CD4-positive, alpha-beta T cell (primary cell): Measurements from ENCODE around the gene IQGAP2. TPM values are rescaled to one million over a fixed set of nuclear protein-coding genes. Genes with fewer than 3 reads are reported as not detected.

Experiments
- ATAC-seq: fragments of 200-7000 bp; cut with Tn5 transposase; one replicate; pipeline ENCODE4 v1.10.0; 2022; ENCODE audit warnings: mild to moderate bottlenecking; ENCODE audit not compliant: poor library complexity
- CTCF ChIA-PET: fragments of 350-600 bp; sonication (Branson Sonifier 250); formaldehyde crosslinking; loops from one replicate; lab custom pipeline; 2021; ENCODE audit warnings: antibody characterized with exemption, inconsistent platforms; lab: Charles Lee
- POLR2A ChIA-PET: fragments of 350-600 bp; sonication (Branson Sonifier 250); formaldehyde crosslinking; loops from one replicate; lab custom pipeline; 2021; ENCODE audit warnings: antibody characterized with exemption, inconsistent platforms; lab: Charles Lee
- DNase-seq, 14 experiments: peaks; one replicate each; pipeline ENCODE4 v3.0.0-alpha.2; 2013 to 2020; ENCODE audit warnings: mixed read lengths in 2 of 14
- H3K27ac ChIP-seq, 2 donors: one replicate each; pipeline versions ENCODE4 v1.5.1 to v1.7.0; 2013; ENCODE audit warnings: low read length in 2 of 2, low read depth in 1 of 2, mild to moderate bottlenecking in 1 of 2
- H3K27me3 ChIP-seq, 2 experiments: 1 replicate in 1 of 2; 2 replicates in 1 of 2; pipeline versions ENCODE4 v1.6.1 to v1.7.0; 2013; ENCODE audit warnings: low read length in 2 of 2, control low read depth in 1 of 2, mild to moderate bottlenecking in 1 of 2, moderate library complexity in 1 of 2; ENCODE audit not compliant: insufficient read depth in 2 of 2, control insufficient read depth in 1 of 2
- H3K36me3 ChIP-seq: one replicate; pipeline ENCODE4 v1.6.1; 2013; ENCODE audit warnings: low read length, control low read depth; ENCODE audit not compliant: insufficient read depth
- H3K4me1 ChIP-seq: one replicate; pipeline ENCODE4 v1.6.1; 2013; ENCODE audit warnings: low read length, control low read depth; ENCODE audit not compliant: insufficient read depth
- H3K4me3 ChIP-seq: one replicate; pipeline ENCODE4 v1.5.1; 2013; ENCODE audit warnings: mild to moderate bottlenecking, low read length, moderate library complexity
- H3K9me3 ChIP-seq, 2 experiments: 1 replicate in 1 of 2; 2 replicates in 1 of 2; pipeline versions ENCODE4 v1.6.1 to v1.7.0; 2013; ENCODE audit warnings: low read length in 2 of 2, mild to moderate bottlenecking in 2 of 2, control low read depth in 1 of 2, moderate library complexity in 1 of 2; ENCODE audit not compliant: control insufficient read depth in 1 of 2, insufficient read depth in 1 of 2
- H3K27ac Mint-ChIP-seq: one replicate; pipeline ENCODE4 v1.8.0; 2020; ENCODE audit warnings: mixed read lengths
- H3K27me3 Mint-ChIP-seq: one replicate; pipeline ENCODE4 v1.8.0; 2021; ENCODE audit warnings: mixed read lengths
- H3K36me3 Mint-ChIP-seq: one replicate; pipeline ENCODE4 v1.8.0; 2021; ENCODE audit warnings: low read depth, mixed read lengths
- H3K4me1 Mint-ChIP-seq: one replicate; pipeline ENCODE4 v1.8.0; 2021; ENCODE audit warnings: low read depth, mixed read lengths
- H3K4me3 Mint-ChIP-seq: one replicate; pipeline ENCODE4 v1.8.0; 2020; ENCODE audit warnings: mild to moderate bottlenecking, mixed read lengths
- H3K9me3 Mint-ChIP-seq: one replicate; pipeline ENCODE4 v1.8.0; 2020; ENCODE audit warnings: mixed read lengths
- CTCF ChIP-seq: fragments of 200-600 bp; IDR thresholded peaks from one replicate; pipeline ENCODE4 v1.8.0; 2022; ENCODE audit warnings: antibody characterized with exemption, mild to moderate bottlenecking
- intact Hi-C, 2 experiments: fragments of 100-400 bp; cut with DNase I in 1 of 2; cut with micrococcal nuclease in 1 of 2; formaldehyde crosslinking; loops; one replicate each; pipeline versions ENCODE4 v1.15.1 to v1.9.0; 2023 to 2025; cut with DNase I, micrococcal nuclease
- total RNA-seq, 174 experiments: library from RNA in 2 of 174; stranded (reverse) in 2 of 174; gene quantifications; one replicate each; pipeline ENCODE4 v1.2.3 and lab custom pipeline; 2021 to 2026

The IQGAP2 gene
- total RNA-seq, 2 experiments from 2014 or later = 58.8 TPM

- CTCF ChIA-PET = interaction anchor here (1.2 kb wide), 1 partner anchor 170 kb away, joined by 4 read pairs; no protein-coding TSS in a partner anchor
- Histone ChIP-seq H3K9me3 (no peaks in the 10 kb centered on the region), H3K4me3 (no peak overlapping the region), H3K4me1 (no peaks in the 10 kb centered on the region), H3K27me3 (no peaks in the 10 kb centered on the region), H3K36me3 (peaks cover 76% of the 10 kb centered on the region), H3K27ac (no peak overlapping the region)
- intact Hi-C loops = loop anchor here (5.0 to 10.0 kb wide), 2 partner anchors 37 to 410 kb away; no protein-coding TSS in a partner anchor
- Mint-ChIP-seq H3K36me3 (peaks cover 92% of the 10 kb centered on the region), H3K9me3 (no peaks in the 10 kb centered on the region), H3K4me1 (peaks cover 29% of the 10 kb centered on the region), H3K4me3 (no peak overlapping the region), H3K27me3 (no peaks in the 10 kb centered on the region), H3K27ac (no peak overlapping the region)
- DNase-seq = no peak
- POLR2A ChIA-PET = no interaction called here
- no peak for ATAC-seq
- no peak for TF ChIP-seq CTCF
Measured at GRCh38 chr5:76604838-76605237, 201.8 kb downstream of the IQGAP2 start.

- Histone ChIP-seq H3K4me1 (no peaks in the 10 kb centered on the region), H3K9me3 (no peaks in the 10 kb centered on the region), H3K27me3 (no peaks in the 10 kb centered on the region), H3K4me3 (no peak overlapping the region), H3K27ac (no peak overlapping the region), H3K36me3 (peaks cover 75% of the 10 kb centered on the region)
- H3K4me1 Mint-ChIP-seq = peaks cover 29% of the 10 kb centered on the region
- ChIA-PET CTCF (interaction anchor here (1.4 kb wide), 1 partner anchor 168 kb away, joined by 4 read pairs; no protein-coding TSS in a partner anchor), POLR2A (interaction anchor here (1.0 kb wide), 1 partner anchor 60 kb away, joined by 3 read pairs; no protein-coding TSS in a partner anchor)
- no peaks in the 10 kb centered on the region for H3K9me3 Mint-ChIP-seq
- H3K36me3 Mint-ChIP-seq = peaks cover 94% of the 10 kb centered on the region
- H3K4me3 Mint-ChIP-seq = peak overlapping the region; percentile 52
- no peak for TF ChIP-seq CTCF
- H3K27me3 Mint-ChIP-seq = no peaks in the 10 kb centered on the region
- intact Hi-C loops = loop anchor here in 1 of 2 experiments (10.0 kb wide), 1 partner anchor 408 kb away; no protein-coding TSS in a partner anchor
- no peak for DNase-seq
- peak overlapping the region; percentile 87 for H3K27ac Mint-ChIP-seq
- ATAC-seq = peak; percentile 19
Measured at GRCh38 chr5:76606701-76607100, 203.6 kb downstream of the IQGAP2 start.

GRCh38 chr5:76607353-76607871 is 204.3 kb downstream of the IQGAP2 start:
- no peaks in the 10 kb centered on the region for H3K9me3 ChIP-seq
- ChIA-PET POLR2A (no interaction called here), CTCF (interaction anchor here (1.4 kb wide), 1 partner anchor 167 kb away, joined by 4 read pairs; no protein-coding TSS in a partner anchor)
- DNase-seq (peak in 2 of 14 experiments; percentile 5 to 26), ATAC-seq (peak; percentile 67)
- Mint-ChIP-seq H3K4me1 (peaks cover 23% of the 10 kb centered on the region), H3K27ac (peak overlapping the region; percentile 87), H3K4me3 (peak overlapping the region; percentile 52), H3K36me3 (peaks cover 92% of the 10 kb centered on the region), H3K27me3 (no peaks in the 10 kb centered on the region), H3K9me3 (no peaks in the 10 kb centered on the region)
- TF ChIP-seq CTCF = no peak
- intact Hi-C loops = loop anchor here in 1 of 2 experiments (10.0 kb wide), 1 partner anchor 407 kb away; no protein-coding TSS in a partner anchor
- no peaks in the 10 kb centered on the region for H3K27me3 ChIP-seq
- H3K4me1 ChIP-seq = no peaks in the 10 kb centered on the region
- peaks cover 76% of the 10 kb centered on the region for H3K36me3 ChIP-seq
- no peak overlapping the region for H3K4me3 ChIP-seq
- H3K27ac ChIP-seq = peak overlapping the region in 1 of 2 donors; percentile 33
